HEK293 (cell line): Measurements from ENCODE around the gene ZNF594.
"Not testable (repeated sequence)": the region's sequence is repeated elsewhere in the genome, so short reads cannot be mapped to it uniquely, and the experiment has no call there.

Experiments used
- CTCF ChIA-PET: fragments of 350-600 bp; formaldehyde crosslinking; extraction: SDS; loops from one replicate; lab custom pipeline; 2021; ENCODE audit warnings: antibody characterized with exemption; lab: Yijun Ruan, JAX
- POLR2A ChIA-PET: fragments of 300-600 bp; formaldehyde crosslinking; extraction: SDS; loops from one replicate; lab custom pipeline; 2020; ENCODE audit warnings: antibody characterized with exemption, inconsistent platforms; lab: Yijun Ruan, JAX
- H3K27ac ChIP-seq: fragments of 200-500 bp; sonication (Bioruptor generic); 2 replicates; pipeline ENCODE4 v1.5.1; 2014; ENCODE audit warnings: low read depth, low read length, control low read depth, inconsistent platforms; ENCODE audit errors: extremely low read depth
- H3K36me3 ChIP-seq, 2 experiments: fragments of 200-500 bp in 1 of 2; sonication (Bioruptor generic) in 1 of 2; 1 replicate in 1 of 2; 2 replicates in 1 of 2; pipeline ENCODE4 v1.5.1; 2014 to 2017; ENCODE audit warnings: inconsistent platforms in 2 of 2, low read length in 2 of 2; ENCODE audit not compliant: control insufficient read depth in 2 of 2, insufficient read depth in 1 of 2
- H3K4me1 ChIP-seq: fragments of 200-500 bp; sonication (Bioruptor generic); 2 replicates; pipeline ENCODE4 v1.5.1; 2014; ENCODE audit warnings: mild to moderate bottlenecking, low read length, inconsistent platforms; ENCODE audit not compliant: control insufficient read depth, insufficient read depth
- H3K4me3 ChIP-seq: 2 replicates; pipeline ENCODE4 v1.5.1; 2011; ENCODE audit warnings: low read depth, mild to moderate bottlenecking, control low read depth, low read length, moderate library complexity
- H3K9me3 ChIP-seq: fragments of 200-500 bp; sonication (Bioruptor generic); 2 replicates; pipeline ENCODE4 v1.5.1; 2014; ENCODE audit warnings: low read depth, low read length, inconsistent platforms; ENCODE audit not compliant: control insufficient read depth, insufficient read depth
- EGR2 ChIP-seq: fragments of 450-650 bp; formaldehyde crosslinking; IDR thresholded peaks from 2 replicates; pipeline ENCODE4 v1.5.1; 2016; ENCODE audit warnings: low read depth, missing biosample characterization, missing genetic modification characterization
- KLF10 ChIP-seq: fragments of 450-650 bp; IDR thresholded peaks from 2 replicates; pipeline ENCODE4 v1.5.1; 2018; ENCODE audit warnings: missing biosample characterization, mild to moderate bottlenecking, missing genetic modification characterization
- KLF17 ChIP-seq: fragments of 450-650 bp; formaldehyde crosslinking; IDR thresholded peaks from 2 replicates; pipeline ENCODE4 v1.5.1; 2016; ENCODE audit warnings: missing biosample characterization, missing genetic modification characterization
- REPIN1 ChIP-seq: fragments of 450-650 bp; formaldehyde crosslinking; IDR thresholded peaks from 2 replicates; pipeline ENCODE4 v1.5.1; 2017; ENCODE audit warnings: missing biosample characterization, missing genetic modification characterization, low read depth
- ZFHX2 ChIP-seq: fragments of 450-650 bp; formaldehyde crosslinking; conservative IDR thresholded peaks from 2 replicates; pipeline ENCODE4 v1.5.1; 2016; ENCODE audit warnings: missing biosample characterization, missing genetic modification characterization
- ZNF133 ChIP-seq: fragments of 450-650 bp; formaldehyde crosslinking; IDR thresholded peaks from 2 replicates; pipeline ENCODE4 v1.5.1; 2016; ENCODE audit warnings: missing biosample characterization, missing genetic modification characterization
- ZNF169 ChIP-seq: fragments of 450-650 bp; formaldehyde crosslinking; IDR thresholded peaks from 2 replicates; pipeline ENCODE4 v1.5.1; 2016; ENCODE audit warnings: missing biosample characterization, missing genetic modification characterization
- ZNF202 ChIP-seq: fragments of 450-650 bp; formaldehyde crosslinking; IDR thresholded peaks from 2 replicates; pipeline ENCODE4 v1.5.1; 2016; ENCODE audit warnings: missing biosample characterization, missing genetic modification characterization, borderline replicate concordance
- ZNF37A ChIP-seq: fragments of 450-650 bp; IDR thresholded peaks from 2 replicates; pipeline ENCODE4 v1.5.1; 2018; ENCODE audit warnings: missing biosample characterization, missing genetic modification characterization
- ZNF518A ChIP-seq: fragments of 450-650 bp; formaldehyde crosslinking; conservative IDR thresholded peaks from 2 replicates; pipeline ENCODE4 v1.5.1; 2016; ENCODE audit warnings: low read depth, missing biosample characterization, missing genetic modification characterization
- ZNF544 ChIP-seq: fragments of 450-650 bp; formaldehyde crosslinking; IDR thresholded peaks from 2 replicates; pipeline ENCODE4 v1.5.0; 2017; ENCODE audit warnings: missing biosample characterization, missing genetic modification characterization
- ZNF610 ChIP-seq: fragments of 450-650 bp; formaldehyde crosslinking; IDR thresholded peaks from 2 replicates; pipeline ENCODE4 v1.5.1; 2016; ENCODE audit warnings: missing biosample characterization, missing genetic modification characterization, borderline replicate concordance
- ZSCAN23 ChIP-seq: fragments of 450-650 bp; formaldehyde crosslinking; IDR thresholded peaks from 2 replicates; pipeline ENCODE4 v1.5.1; 2016; ENCODE audit warnings: missing biosample characterization, missing genetic modification characterization

ZNF594 gene

GRCh38 chr17:5181509-5182305, 10.0 kb downstream of the ZNF594 start (continued):
- TF ChIP-seq ZFHX2 (tag by site-specific recombination) = no peak
- TF ChIP-seq KLF10 = no peak
- peak; percentile 18; the same call in 1 of the 2 replicates for TF ChIP-seq ZNF518A

GRCh38 chr17:5179003-5179402, 12.7 kb downstream of the ZNF594 start:
- TF ChIP-seq ZNF202 (tag by site-specific recombination) (peak; percentile 66; the same call in 1 of the 2 replicates), ZNF169 (tag by site-specific recombination) (no peak)
- H3K4me1 ChIP-seq = no peaks in the 10 kb centered on the region
- H3K36me3 ChIP-seq = peaks cover 13% of the 10 kb centered on the region in 2 experiments; a peak in 2 of 3 replicates
- ChIA-PET POLR2A (no interaction called here), CTCF (no interaction called here)
- H3K4me3 ChIP-seq = no peak overlapping the region
- H3K27ac ChIP-seq = no peak overlapping the region
- H3K9me3 ChIP-seq = peaks cover 9% of the 10 kb centered on the region

GRCh38 chr17:5175027-5175426, 16.6 kb downstream of the ZNF594 start:
- POLR2A ChIA-PET, H3K27ac ChIP-seq, H3K4me3 ChIP-seq, H3K4me1 ChIP-seq, H3K9me3 ChIP-seq, CTCF ChIA-PET: not testable (repeated sequence)
- peak; percentile 96 for TF ChIP-seq ZNF610 (tag by site-specific recombination)
- H3K36me3 ChIP-seq = peaks cover 11 to 13% of the 10 kb centered on the region in 2 experiments; a peak in 2 of 3 replicates

GRCh38 chr17:5165791-5166564, 25.7 kb downstream of the ZNF594 start:
- H3K4me3 ChIP-seq, H3K36me3 ChIP-seq, CTCF ChIA-PET, POLR2A ChIA-PET, H3K4me1 ChIP-seq, H3K27ac ChIP-seq, H3K9me3 ChIP-seq: not testable (repeated sequence)

- POLR2A ChIA-PET = no interaction called here
- Histone ChIP-seq H3K36me3 (no peaks in the 10 kb centered on the region), H3K4me1 (no peaks in the 10 kb centered on the region), H3K9me3 (no peaks in the 10 kb centered on the region), H3K27ac (no peak overlapping the region)
- CTCF ChIA-PET = no interaction called here
- TF ChIP-seq ZNF133 (tag by site-specific recombination) (no peak), ZSCAN23 (tag by site-specific recombination) (no peak), EGR2 (tag by site-specific recombination) (no peak), ZNF544 (tag by site-specific recombination) (no peak), ZNF37A (tag by site-specific recombination) (no peak), KLF17 (tag by site-specific recombination) (no peak), REPIN1 (tag by site-specific recombination) (no peak)
- TF ChIP-seq, all 188 proteins: peak for 0
- H3K4me3 ChIP-seq = no peak overlapping the region
Observed at GRCh38 chr17:5164436-5164835, 27.2 kb downstream of the ZNF594 start.

- CTCF ChIA-PET, H3K9me3 ChIP-seq, POLR2A ChIA-PET, H3K36me3 ChIP-seq, H3K27ac ChIP-seq, H3K4me1 ChIP-seq, H3K4me3 ChIP-seq: not testable (repeated sequence)
Observed at GRCh38 chr17:5161793-5162192, 29.9 kb downstream of the ZNF594 start.
